Breast epithelium (tissue), 3 donors: ENCODE measurements around the gene NEO1.

Source experiments
- CTCF ChIP-seq, 3 donors: fragments of 450-650 bp; IDR thresholded peaks; one replicate each; pipeline ENCODE4 v1.5.1; 2016 to 2017; ENCODE audit warnings: antibody characterized with exemption in 3 of 3, mild to moderate bottlenecking in 3 of 3, moderate library complexity in 3 of 3
- POLR2A ChIP-seq: fragments of 450-650 bp; IDR thresholded peaks from one replicate; pipeline ENCODE4 v1.6.1; 2016; ENCODE audit warnings: antibody characterized with exemption, mild to moderate bottlenecking, moderate library complexity
- POLR2AphosphoS5 ChIP-seq, 3 donors: sonication (generic); formaldehyde crosslinking; IDR thresholded peaks; one replicate each; pipeline ENCODE4 v1.6.1; 2017; ENCODE audit warnings: antibody characterized with exemption in 3 of 3

- TF ChIP-seq POLR2AphosphoS5 (IDR thresholded peaks at IDR 0.05) (no peak), CTCF (IDR thresholded peaks at IDR 0.05) (no peak), POLR2A (no peak)
These were observed 280.7 kb downstream of the NEO1 start for GRCh38 chr15:73333001-73333400.
